Measurements from ENCODE around the gene NTM.

- TF ChIP-seq, protein P1, sequence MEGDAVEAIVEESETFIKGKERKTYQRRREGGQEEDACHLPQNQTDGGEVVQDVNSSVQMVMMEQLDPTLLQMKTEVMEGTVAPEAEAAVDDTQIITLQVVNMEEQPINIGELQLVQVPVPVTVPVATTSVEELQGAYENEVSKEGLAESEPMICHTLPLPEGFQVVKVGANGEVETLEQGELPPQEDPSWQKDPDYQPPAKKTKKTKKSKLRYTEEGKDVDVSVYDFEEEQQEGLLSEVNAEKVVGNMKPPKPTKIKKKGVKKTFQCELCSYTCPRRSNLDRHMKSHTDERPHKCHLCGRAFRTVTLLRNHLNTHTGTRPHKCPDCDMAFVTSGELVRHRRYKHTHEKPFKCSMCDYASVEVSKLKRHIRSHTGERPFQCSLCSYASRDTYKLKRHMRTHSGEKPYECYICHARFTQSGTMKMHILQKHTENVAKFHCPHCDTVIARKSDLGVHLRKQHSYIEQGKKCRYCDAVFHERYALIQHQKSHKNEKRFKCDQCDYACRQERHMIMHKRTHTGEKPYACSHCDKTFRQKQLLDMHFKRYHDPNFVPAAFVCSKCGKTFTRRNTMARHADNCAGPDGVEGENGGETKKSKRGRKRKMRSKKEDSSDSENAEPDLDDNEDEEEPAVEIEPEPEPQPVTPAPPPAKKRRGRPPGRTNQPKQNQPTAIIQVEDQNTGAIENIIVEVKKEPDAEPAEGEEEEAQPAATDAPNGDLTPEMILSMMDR (IDR thresholded peaks at IDR 0.05 in 2 of 3, conservative IDR thresholded peaks at IDR 0.05 in 1 of 3; ENCODE audit: borderline replicate concordance in 1 of 3, insufficient read depth in 1 of 3, low read depth in 2 of 3, low read length in 2 of 3): no peak
- no peak for TF ChIP-seq EZH2 (IDR thresholded peaks at IDR 0.05)
- TF ChIP-seq POLR2A (IDR thresholded peaks at IDR 0.05; ENCODE audit: borderline replicate concordance, extremely low read depth, insufficient read depth, insufficient read length): no peak
- TF ChIP-seq ZBTB33 (IDR thresholded peaks at IDR 0.05; ENCODE audit: extremely low read depth, insufficient replicate concordance, low read length): no peak
These were observed 107.9 kb downstream of the NTM start for GRCh38 chr11:131478341-131478740.

All from HCT116 (cell line).